ENCODE results near the gene SIGLEC11. TPM values are rescaled to one million over a fixed set of nuclear protein-coding genes. Genes with fewer than 3 reads are reported as not detected.
"Not testable (repeated sequence)": the region's sequence is repeated elsewhere in the genome, so short reads cannot be mapped to it uniquely, and the experiment has no call there.

Gene SIGLEC11
- total and polyA plus RNA-seq, 12 donors, result 11.2 to 180 (median 50.5) TPM

- H3K9me3 ChIP-seq (replicated peaks in 1 of 3), result no peaks in the 10 kb centered on the region
- H3K4me1 ChIP-seq (replicated peaks in 1 of 2), result peaks cover 7 to 9% of the 10 kb centered on the region in 2 donors
- H3K4me3 ChIP-seq, result no peak overlapping the region
- WGBS, 4 donors, result 79 to 93% (median 83%) methylated on average over 3 to 6 of the region's 6 CpGs
- intact Hi-C loops (cut with DNase I), result no loop called here
- no peak overlapping the region for H3K27ac ChIP-seq
- no peaks in the 10 kb centered on the region for H3K27me3 ChIP-seq
- DNase-seq, result no peak
- TF ChIP-seq POLR2A (IDR thresholded peaks at IDR 0.05) (no peak), CTCF (IDR thresholded peaks at IDR 0.05) (no peak)
- H3K36me3 ChIP-seq (replicated peaks in 1 of 2), result no peaks in the 10 kb centered on the region
These were observed 11.9 kb upstream of the SIGLEC11 start for GRCh38 chr19:49972841-49973240.

GRCh38 chr19:49971991-49972411 is 11.0 kb upstream of the SIGLEC11 start:
- intact Hi-C loops (cut with DNase I), result no loop called here
- TF ChIP-seq POLR2A (IDR thresholded peaks at IDR 0.05), result no peak
- TF ChIP-seq CTCF (IDR thresholded peaks at IDR 0.05), result peak in 2 of 6 experiments; percentile 13 to 22
- Histone ChIP-seq H3K4me3 (no peak overlapping the region), H3K9me3 (replicated peaks in 1 of 3) (no peaks in the 10 kb centered on the region), H3K27ac (no peak overlapping the region), H3K27me3 (no peaks in the 10 kb centered on the region), H3K4me1 (replicated peaks in 1 of 2) (peaks cover 7 to 9% of the 10 kb centered on the region in 2 donors), H3K36me3 (replicated peaks in 1 of 2) (no peaks in the 10 kb centered on the region)
- 37 to 43% (median 40%) methylated on average over 7 to 12 of the region's 12 CpGs; no CpG with 5 or more reads in 1 of the 4 donors for WGBS, 4 donors
- peak; percentile 56 to 74 (median 67) for DNase-seq

GRCh38 chr19:49969355-49969754 is 8.4 kb upstream of the SIGLEC11 start:
- WGBS, 4 donors, result 50 to 52% methylated on average over 4 of the region's 9 CpGs; no CpG with 5 or more reads in 2 of the 4 donors
- H3K4me1 ChIP-seq (replicated peaks in 1 of 2); H3K4me3 ChIP-seq; H3K36me3 ChIP-seq (replicated peaks in 1 of 2); intact Hi-C loops (cut with DNase I); H3K9me3 ChIP-seq (replicated peaks in 1 of 3); H3K27me3 ChIP-seq: not testable (repeated sequence)
- peak overlapping the region in 1 of 5 donors; percentile 31 for H3K27ac ChIP-seq
- DNase-seq, result peak in 2 of 7 donors; percentile 30 to 37

GRCh38 chr19:49968279-49968922 is 7.4 kb upstream of the SIGLEC11 start:
- H3K36me3 ChIP-seq (replicated peaks in 1 of 2), result no peaks in the 10 kb centered on the region
- peaks cover 7 to 9% of the 10 kb centered on the region in 2 donors for H3K4me1 ChIP-seq (replicated peaks in 1 of 2)
- H3K27ac ChIP-seq, result peak overlapping the region in 1 of 5 donors; percentile 31
- no peak overlapping the region for H3K4me3 ChIP-seq
- DNase-seq, result peak in 3 of 7 donors; percentile 18 to 32 (median 31)
- 46 to 74% (median 66%) methylated on average over 5 of the region's 5 CpGs for WGBS, 4 donors
- TF ChIP-seq CTCF (IDR thresholded peaks at IDR 0.05) (no peak), POLR2A (IDR thresholded peaks at IDR 0.05) (no peak)
- H3K27me3 ChIP-seq, result no peaks in the 10 kb centered on the region
- no peaks in the 10 kb centered on the region for H3K9me3 ChIP-seq (replicated peaks in 1 of 3)
- intact Hi-C loops (cut with DNase I), result no loop called here

GRCh38 chr19:49959892-49960291 is 1.1 kb downstream of the SIGLEC11 start:
- intact Hi-C loops (cut with DNase I); H3K27ac ChIP-seq; H3K4me3 ChIP-seq; DNase-seq; H3K9me3 ChIP-seq (replicated peaks in 1 of 3); H3K27me3 ChIP-seq; H3K36me3 ChIP-seq (replicated peaks in 1 of 2): not testable (repeated sequence)
- 51% methylated on average over 2 of the region's 12 CpGs; no CpG with 5 or more reads in 3 of the 4 donors for WGBS, 4 donors
- H3K4me1 ChIP-seq (replicated peaks in 1 of 2), result peaks cover 16 to 30% of the 10 kb centered on the region in 2 donors

GRCh38 chr19:49958596-49958995 is 2.4 kb downstream of the SIGLEC11 start:
- WGBS, 4 donors, result 49 to 69% (median 64%) methylated on average over 6 to 13 of the region's 13 CpGs
- H3K36me3 ChIP-seq (replicated peaks in 1 of 2); intact Hi-C loops (cut with DNase I); H3K27me3 ChIP-seq; H3K4me3 ChIP-seq; H3K9me3 ChIP-seq (replicated peaks in 1 of 3): not testable (repeated sequence)
- DNase-seq, result peak in 1 of 7 donors; percentile 15
- peaks cover 29 to 43% of the 10 kb centered on the region in 2 donors for H3K4me1 ChIP-seq (replicated peaks in 1 of 2)
- peak overlapping the region in 1 of 5 donors; percentile 70 for H3K27ac ChIP-seq

Data from adrenal gland (tissue), 12 donors.